ENCODE results near the gene FAM3B.

DNA sequence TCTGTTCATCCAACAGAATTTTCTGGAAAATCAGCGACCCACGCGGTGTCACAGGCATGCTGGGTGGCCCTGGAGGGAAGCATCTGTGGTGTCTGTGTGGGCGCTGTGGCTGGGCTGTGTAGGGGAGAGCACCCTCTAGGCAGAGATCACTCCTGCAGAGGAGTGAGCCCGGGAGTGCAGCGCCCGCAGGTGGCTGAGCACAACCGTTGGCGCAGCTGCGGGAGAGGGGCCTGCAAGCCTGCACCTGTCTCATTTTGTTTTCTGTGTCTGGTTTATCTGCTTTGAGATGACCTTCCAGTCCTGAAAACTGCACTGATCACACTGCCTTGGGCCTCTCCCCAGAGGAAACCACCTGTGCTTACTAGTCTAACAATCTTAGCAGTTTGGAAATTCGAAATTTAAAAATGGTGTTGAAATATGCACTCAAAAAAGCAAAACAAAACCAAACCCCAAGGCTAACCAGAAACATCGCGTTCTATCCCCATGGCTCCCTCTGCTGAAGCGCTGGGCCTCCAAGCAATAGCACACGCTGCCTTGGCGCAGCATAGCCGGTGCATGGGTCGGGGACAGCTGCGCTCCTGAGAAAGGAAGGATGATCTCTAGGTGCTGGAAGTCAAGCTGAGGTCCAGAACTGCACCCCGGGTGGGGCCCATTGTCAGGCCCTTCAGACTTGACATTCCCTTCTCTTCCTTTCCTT is 4.8 kb downstream of the FAM3B start:
- TF ChIP-seq, protein P1, sequence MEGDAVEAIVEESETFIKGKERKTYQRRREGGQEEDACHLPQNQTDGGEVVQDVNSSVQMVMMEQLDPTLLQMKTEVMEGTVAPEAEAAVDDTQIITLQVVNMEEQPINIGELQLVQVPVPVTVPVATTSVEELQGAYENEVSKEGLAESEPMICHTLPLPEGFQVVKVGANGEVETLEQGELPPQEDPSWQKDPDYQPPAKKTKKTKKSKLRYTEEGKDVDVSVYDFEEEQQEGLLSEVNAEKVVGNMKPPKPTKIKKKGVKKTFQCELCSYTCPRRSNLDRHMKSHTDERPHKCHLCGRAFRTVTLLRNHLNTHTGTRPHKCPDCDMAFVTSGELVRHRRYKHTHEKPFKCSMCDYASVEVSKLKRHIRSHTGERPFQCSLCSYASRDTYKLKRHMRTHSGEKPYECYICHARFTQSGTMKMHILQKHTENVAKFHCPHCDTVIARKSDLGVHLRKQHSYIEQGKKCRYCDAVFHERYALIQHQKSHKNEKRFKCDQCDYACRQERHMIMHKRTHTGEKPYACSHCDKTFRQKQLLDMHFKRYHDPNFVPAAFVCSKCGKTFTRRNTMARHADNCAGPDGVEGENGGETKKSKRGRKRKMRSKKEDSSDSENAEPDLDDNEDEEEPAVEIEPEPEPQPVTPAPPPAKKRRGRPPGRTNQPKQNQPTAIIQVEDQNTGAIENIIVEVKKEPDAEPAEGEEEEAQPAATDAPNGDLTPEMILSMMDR (IDR thresholded peaks at IDR 0.05) = peak in 1 of 6 experiments; percentile 4
- no peak for TF ChIP-seq POLR2A (IDR thresholded peaks at IDR 0.05)

All from Peyer's patch (tissue), 4 donors.